HuH-7.5 (cell line): ENCODE measurements around the gene WFDC2.

Experiments
- DNase-seq: peaks from one replicate; pipeline ENCODE4 v3.0.0; 2011; ENCODE audit warnings: low spot score

Gene WFDC2, protein sequence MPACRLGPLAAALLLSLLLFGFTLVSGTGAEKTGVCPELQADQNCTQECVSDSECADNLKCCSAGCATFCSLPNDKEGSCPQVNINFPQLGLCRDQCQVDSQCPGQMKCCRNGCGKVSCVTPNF

DNA sequence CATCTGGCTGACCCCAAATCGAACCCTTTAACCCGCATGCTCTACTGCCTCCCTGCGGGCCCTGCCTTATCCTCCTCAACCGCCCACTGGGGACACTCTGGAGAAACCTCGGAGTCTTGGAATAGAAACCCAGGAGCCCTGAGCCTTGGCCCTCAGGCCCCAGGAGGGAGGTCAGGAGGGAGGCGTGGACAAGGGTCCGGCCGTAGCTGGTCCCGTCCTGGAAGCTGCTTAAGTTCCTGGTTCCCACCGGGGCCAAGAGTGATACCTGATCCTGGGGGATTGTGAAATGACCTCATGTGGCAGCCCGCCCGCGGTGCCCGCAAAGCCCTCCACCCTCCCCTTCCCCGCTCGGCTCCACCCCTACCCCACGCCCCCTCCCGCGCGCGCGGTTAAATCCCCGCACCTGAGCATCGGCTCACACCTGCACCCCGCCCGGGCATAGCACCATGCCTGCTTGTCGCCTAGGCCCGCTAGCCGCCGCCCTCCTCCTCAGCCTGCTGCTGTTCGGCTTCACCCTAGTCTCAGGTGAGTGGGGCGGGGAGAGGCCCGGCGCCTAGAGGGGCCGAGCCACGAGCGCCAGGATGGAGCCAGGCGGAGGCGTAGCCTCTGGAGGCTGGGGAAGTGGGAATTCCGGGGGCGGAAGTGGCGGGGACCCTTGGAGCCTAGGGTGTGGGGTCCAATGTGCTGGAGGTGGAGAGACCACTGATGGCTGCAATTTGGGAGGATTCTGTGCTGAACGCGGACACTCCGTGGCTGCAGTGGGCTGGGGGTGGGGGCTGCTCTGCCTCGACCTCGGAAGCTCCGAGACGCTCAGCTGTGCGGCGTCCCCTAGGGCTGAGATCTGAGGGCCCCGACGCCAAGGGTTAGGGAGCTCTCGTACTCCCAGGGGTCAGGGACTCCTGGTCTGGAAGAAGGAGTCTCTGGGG, at the start of gene WFDC2:
WFDC2 (plus strand) TSS at position 418 of the 926 bp plus-strand sequence; CDS start at position 447, 29 bp downstream.
- no peak for DNase-seq

DNA sequence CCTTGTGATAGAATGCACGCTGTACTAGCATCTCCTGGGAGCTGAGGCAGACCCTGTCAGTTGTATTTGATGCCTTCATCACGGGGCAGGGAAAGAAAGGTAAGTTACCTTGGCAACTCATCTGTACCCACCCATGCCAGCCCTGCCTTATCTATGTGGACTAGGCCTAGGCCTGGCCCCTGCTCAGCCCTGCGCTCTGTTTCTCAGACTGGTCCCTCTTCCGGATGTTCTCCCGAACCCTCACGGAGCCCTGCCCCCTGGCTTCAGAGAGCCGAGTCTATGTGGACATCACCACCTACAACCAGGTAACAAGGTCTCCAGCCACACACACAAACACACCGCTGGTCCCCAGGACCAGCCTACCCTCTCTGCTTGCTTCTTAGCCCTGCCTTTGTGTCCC, 49.4 kb upstream of the WFDC2 start:
- DNase-seq: no peak

DNA sequence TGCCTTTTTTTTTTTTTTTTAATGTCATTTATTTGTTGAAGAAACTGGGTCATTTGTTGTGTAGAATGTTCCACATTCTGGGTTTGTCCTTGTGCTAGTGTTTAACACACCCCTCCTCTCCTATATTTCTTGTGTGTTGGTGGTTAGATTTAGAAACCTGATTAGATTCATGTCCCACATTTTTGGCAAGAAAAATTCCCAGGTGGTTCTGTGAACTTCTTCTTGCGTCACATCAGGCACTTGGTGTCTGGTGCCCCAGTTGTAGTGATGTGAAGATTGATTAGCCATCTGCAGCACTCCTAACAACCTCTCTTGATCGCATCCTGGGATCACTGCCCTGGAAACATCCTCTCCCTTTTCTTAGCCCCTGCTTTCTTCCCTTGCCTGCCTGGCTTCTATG, 45.9 kb upstream of the WFDC2 start:
- no peak for DNase-seq

DNA sequence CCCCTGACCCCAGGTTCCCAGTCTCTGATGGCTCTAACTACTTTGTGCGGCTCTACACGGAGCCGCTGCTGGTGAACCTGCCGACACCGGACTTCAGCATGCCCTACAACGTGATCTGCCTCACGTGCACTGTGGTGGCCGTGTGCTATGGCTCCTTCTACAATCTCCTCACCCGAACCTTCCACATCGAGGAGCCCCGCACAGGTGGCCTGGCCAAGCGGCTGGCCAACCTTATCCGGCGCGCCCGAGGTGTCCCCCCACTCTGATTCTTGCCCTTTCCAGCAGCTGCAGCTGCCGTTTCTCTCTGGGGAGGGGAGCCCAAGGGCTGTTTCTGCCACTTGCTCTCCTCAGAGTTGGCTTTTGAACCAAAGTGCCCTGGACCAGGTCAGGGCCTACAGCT, 44.0 kb upstream of the WFDC2 start:
- DNase-seq: no peak

DNA sequence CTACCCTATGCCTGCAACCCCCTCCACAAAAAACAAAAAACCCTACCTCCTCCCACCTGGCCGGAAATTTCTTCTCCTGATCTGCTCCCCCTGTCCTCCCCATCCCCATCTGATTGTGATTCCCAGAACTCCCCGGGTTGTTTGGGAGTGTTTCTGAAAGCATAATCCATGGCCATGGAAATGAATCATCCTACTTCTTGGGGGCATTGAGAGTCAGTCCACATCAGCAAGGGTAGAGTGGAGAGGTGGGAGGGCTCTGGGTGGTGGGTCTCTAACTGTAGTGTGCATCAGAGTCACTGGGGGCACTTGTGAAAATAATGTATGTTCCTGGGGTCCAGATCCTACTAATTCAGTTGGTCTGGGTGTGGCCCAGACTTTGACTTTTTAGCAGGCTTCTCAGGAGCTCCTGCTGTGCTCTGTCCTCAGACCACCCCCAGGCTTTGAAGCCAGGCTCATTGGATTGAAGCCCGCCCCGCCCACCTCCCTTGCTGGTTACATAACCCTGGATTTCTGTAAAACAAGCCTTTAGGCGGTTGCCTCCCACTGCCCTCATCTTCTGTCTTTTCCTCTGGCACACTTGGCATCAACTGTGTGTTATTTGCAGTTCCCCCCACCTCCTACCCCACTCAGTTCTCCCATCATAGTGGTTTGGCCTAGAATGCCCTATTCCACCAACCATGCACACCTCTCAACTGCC, 43.1 kb upstream of the WFDC2 start:
- DNase-seq: no peak

DNA sequence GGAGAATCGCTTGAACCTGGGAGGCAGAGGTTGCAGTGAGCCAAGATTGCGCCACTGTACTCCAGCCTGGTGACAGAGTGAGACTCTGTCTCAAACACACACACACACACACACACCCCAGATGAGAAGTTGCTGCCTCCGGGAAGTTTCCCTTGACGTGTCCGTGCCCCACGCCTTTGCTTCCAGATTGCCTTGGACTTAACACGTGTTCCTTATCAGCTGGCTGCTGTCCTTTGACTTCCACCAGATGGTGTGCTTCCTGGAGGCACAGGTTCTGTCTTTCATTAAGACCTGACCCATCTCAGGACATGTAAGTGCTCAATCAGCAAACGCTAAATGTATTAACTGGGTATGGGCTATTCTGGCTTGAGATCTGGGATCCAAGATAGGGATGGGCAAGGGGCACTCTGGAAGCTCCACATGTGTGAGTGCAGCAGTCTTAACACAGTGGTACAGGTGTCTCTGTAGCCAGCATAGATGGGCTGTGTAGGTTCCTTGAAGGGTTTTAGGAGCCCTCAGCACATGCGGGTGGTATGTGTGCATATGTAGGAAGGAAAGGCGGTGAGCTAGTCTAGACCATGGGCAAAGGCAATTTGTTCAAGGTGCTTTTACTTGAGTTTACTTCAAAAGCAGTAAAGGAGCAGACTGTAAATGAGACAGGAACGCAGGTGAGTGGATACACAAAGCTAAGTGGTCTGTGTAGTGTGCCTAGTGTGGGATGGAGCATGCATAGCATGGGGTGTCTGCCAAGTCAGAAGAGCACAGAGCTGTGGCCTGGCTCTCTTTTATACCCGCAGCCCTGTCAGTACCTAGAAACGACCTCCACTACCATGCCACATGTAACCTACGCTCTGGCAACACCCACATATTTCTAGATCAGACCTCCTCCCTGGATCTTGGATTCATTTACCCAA, 42.1 kb upstream of the WFDC2 start:
- no peak for DNase-seq

DNA sequence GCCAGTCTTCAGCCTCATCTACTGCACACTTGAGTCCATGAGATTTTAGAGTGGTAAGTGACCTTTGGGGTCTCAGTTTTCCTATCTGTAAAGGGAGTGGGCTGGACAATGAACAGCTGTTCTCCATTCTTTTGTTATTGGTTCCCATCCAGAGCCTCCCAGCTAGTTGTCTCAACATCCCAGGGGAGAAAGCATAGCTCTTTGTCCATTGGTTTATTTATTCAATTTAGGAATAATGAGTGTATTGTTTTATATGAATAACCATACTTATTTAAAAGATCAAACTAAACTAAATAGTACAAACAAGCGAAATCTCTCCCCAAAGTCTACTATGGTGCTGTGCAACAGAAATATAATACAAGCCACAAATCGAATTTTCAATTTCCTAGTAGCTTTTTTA, 39.9 kb upstream of the WFDC2 start:
- DNase-seq: no peak

DNA sequence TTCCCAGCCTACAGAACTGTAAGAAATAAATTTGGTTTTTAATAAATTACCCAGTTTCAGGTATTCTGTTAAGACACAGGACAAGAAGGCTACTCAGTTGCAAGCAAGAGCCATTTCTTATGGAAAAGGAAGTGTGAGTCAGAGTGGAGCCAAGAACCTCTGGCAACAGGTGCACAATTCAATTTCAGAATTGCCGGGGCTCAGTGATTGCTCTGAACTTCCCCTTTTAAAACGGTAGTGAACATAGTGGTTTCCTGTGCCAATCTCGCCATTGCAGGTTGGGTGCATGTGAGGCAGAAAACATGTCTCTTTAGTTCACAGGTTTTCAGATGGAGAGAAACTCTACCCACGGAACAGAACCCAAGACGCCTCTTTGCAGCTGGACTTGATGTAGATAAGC, 37.3 kb upstream of the WFDC2 start:
- DNase-seq: no peak

DNA sequence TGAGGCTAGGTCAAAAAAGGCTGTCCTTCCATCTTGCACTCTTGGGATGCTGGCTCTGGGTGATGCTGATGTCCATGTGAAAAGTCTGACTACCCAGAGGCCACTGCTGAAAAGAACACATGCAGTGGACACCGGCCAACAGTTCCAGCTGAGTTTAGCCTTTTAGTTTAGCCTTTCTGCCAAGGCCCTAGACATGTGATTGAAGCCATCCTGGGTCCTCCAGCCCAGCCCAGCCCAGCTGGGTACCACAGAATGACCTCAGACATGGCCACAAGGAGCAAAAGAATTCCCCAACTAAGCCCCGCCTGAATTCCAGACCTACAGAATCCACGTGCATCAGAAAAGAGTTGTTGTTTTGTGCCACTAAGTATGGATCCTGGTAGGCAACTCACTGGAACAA, 36.2 kb upstream of the WFDC2 start:
- DNase-seq: no peak

DNA sequence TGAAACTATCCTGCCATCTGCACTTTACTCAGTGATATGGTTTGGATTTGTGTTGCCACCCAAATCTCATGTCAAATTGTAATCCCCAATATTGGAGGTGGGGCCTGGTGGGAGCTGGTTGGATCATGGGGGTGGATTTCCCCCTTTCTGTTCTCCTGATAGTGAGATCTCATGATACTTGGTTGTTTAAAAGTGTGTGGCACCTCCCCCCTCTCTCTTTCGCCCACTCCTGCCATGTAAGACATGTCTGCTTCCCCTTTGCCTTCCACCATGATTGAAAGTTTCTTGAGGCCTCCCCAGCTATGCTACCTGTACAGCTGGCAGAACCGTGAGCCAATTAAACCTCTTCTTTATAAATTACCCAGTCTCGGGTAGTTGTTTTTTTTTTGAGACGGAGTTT, 35.6 kb upstream of the WFDC2 start:
- DNase-seq: no peak

DNA sequence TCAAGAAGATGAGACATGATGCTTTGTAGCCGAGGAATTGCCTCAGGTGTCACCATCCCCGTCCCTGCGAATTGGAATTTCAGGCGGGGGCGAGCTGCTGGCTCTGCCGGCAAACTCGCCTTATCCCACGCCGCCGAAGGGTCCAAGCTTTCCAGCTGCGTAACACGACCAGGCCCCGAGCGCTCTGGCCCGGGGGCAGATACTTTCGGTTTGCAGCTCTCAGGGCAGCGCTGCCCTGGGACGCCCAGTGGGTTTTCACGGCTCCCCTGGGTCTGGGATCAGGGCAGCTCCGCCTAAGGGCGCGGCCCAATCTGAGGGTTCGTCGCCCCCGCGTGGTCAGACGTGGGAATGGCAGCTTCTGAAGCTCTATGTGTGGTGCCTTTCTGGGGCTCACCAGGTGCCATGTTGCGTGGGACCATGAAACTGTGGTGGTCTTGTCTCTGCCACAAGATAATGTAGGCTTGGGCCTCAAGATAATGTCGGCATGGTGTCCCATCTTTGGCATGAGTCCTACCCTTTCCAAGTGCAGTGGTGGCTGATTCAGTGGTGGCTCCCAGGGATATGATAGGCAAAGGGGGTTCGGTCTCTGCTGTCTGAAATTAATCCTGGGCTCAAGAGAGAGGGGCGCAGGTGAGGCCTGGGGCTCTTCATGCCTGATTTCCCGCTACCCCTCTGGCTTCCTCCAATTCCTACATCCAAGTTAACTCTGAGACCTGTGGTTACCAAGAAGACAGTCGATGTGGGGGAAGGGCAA, 32.6 kb upstream of the WFDC2 start:
- DNase-seq: peak; percentile 89

DNA sequence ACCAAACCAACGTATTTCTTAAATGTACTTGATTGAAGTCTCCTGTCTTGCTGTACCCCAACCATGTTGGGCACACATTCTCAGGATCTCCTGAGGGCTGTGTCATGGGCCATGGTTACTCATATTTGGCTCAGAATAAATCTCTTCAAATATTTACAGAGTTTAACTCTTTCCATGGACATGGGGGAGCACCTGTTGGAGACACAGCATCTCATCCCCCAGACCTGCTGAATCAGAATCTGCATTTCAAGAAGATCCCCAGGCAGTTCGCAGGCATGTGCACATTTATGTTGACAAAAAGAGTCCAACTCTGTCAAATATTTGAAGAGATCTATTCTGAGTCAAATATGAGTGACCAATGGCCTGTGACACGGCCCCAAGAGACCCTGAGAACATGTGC, 29.1 kb upstream of the WFDC2 start:
- no peak for DNase-seq

DNA sequence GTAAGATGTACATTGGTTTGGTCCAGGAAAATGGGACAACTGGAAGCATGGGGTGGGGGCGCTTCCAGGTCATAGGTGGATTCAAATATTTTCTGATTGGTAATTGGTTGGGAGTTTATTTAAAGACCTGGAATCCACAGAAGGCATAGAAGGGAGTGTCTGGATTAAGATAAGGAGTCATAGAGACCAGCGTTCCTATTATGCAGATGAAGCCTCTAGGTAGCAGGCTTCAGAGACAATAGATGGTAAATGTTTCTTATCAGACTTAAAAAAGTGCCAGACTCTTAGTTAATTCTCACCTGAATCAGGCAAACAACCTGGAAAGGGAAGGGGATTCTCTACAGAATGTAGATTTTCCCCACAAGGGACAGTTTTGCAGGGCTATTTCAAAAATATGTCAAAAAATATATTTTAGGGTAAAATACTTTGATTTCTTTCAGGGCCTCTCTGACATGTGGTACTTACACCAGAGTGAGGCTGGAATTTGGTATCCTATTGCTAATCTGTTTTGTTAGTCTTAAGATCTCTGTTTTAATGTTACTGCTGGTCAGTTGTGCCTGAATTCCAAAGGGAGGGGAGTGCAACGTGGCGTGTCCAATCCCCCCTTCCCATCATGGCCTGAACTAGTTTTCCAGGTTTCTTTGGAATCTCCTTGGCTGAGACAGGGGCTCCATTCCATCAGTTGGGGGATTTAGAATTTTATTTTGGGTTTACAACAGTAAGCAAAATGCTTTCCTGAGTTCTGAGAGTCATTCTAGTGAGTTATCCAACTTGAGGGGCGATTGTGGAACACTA, 28.5 kb upstream of the WFDC2 start:
- no peak for DNase-seq

DNA sequence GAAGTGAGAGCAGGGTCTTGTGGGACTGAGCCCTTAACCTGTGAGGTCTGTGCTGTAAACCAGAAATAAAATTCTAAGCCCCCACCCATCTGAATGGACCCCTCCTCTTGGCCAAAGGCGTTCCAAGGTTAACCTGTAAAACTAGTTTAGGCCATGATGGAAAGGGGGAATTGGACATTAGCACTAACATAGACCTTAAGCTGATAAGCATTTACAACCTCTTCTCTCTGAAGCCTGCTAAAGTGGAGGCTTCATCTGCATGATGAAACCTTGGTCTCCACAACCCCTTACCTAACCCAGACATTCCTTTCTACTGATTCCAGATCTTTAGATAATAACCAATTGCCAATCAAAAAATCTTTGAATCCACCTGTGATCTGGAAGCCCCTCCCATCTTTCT, 27.8 kb upstream of the WFDC2 start:
- DNase-seq: no peak

DNA sequence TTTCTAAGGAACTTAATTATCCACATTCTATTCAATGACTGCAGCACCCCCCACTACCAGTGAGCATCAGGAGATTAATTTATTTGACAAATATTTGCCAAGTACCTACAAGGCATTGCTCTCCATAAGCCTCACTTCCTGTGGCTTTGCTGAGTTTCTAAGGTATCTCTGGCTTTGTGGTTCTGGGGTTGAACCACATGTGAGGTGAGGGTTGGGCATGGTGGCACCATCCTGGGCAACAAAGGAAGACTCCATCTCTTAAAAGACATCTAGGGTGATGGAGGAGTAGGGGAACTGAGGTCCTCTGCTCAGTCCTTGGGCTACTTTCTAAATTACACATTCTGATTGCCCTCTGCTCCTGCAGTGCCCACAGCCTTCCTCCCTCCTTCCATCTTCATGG, 25.5 kb upstream of the WFDC2 start:
- no peak for DNase-seq

DNA sequence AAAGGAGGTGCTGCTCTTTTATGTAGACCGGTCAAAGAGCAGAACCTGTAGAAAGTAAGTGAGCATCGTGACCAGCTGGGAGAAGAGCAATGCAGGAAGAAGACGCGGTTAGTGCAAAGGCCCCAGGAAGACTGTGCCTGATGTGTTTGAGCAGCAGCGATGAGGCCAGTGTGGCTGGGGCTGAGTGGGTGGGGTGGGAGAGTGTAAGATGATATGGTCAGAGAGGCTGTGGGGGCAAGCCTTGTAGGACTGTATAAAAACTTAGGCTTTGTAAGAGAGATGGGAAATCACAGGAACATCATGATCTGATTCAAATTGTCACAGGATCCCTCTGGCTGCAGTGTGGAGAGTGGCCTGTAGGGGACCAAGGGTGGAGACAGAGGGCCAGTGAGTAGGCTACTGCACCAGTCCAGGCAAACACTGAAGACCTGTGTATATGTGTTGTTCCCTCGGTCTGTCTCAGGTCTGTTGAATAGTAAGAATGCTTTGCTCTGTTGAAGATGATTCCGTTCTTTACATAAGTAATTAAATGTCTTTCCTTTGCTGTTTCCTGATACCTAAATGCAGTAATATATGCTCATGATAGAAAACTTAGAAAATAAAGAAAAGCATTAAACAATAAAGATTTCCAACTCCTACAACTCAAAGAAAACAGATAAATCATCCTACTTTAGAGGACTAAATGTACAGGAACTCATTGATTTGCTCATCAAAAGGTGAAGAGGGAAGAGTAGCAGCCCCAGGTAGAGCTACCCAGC, 23.6 kb upstream of the WFDC2 start:
- DNase-seq: peak; percentile 71

DNA sequence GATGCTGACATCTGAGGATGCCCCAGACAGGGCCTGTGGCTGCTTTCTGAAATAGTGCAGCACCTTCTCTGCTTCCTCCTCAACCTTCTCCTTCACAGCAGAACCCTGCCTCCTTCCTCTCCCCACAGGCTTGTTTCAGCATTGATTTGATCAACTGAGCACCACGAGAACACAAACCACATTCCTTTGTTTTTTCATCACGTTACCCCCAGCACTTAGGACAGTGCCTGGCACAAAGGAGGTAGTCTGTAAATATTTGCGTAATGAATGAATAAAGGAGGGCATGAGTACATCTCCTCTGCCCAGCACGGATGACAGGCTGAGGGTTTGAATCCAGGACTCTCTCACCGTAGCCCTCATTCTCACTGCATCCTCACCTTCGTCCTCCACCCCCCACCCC, 21.3 kb upstream of the WFDC2 start:
- DNase-seq: no peak

DNA sequence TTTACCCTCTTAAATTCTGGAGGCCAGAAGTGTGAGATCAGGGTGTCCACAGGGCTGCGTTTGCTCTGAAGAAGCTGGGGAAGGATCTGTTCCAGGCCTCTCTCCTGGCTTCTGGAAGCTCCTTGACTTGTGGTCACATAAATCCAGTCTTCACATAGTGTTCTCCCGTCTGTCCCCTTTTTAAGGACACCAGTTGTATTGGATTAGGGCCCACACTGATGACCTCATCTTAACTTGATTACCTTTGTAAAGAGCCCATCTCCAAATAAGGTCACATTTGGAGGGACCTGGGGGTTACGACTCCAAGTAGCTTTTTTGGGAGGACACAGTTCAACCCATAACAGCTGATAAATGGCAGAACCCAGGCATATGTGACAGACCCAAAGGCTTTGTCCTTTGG, 20.0 kb upstream of the WFDC2 start:
- no peak for DNase-seq

DNA sequence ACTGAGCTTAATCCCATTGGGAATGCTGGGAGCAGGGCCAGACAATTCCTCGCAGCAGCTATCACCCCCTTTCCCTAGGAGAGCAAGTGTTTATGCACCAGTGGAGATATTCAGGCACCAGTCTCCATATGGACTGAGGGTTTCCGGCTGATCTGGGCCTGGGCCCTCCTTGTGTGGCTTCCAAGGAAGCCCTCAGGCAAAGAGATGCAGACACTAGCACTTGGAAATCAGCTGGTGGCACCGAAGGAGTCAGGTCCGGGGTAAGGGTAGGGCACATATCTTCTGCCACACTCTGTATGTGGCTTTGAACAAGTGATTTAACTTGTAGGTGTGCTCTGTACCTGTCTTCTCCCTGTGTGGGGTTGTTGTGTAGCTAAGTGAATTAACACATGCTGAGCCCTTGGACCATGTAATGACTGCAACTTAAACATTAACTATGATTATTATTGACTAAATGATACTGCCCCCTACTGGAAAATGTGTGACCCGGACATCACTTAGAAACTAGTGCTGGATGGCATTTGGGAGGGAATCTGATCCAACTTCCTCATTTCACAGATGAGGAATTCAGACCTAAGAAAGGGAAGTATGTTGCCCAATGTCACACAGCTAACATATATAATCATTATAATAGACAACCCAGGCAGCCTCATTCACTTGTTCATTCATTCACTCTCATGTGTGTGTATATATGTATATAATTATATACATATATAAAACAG, 19.3 kb upstream of the WFDC2 start:
- DNase-seq: no peak
